ENCODE data around the gene DIP2A.

DNA sequence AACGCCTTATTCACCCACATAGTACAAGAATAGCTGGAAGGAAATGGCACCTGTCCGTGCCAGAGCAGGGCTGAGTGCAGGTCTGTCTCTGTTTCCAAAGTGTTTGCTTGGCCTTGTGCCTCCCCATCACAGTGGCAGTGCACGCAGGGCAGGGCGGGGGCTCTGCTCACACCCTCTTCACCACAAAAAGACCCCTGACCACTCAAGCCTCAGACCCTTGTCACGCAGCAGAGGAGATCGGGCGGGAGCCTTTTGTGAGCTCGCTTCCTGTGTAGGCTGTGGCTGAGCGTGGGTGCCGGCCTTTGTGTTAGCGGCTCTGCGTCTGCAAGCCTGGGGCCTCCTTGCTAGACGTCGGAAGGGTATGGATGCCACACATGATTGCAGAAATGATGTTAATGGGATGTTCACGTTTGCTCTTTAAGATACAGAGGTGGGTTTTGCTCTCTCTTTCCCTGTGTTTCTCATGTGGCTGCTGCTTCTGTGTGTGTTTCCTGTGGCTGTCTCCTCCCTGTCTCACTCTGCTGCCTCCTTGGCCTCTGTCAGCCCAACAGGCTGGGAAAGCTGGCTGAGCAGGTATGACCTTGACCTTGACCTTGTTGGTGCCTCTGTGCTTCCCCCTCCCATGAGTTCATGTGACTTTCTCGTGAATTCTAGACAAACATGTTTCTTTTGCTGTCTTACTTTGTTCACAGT lies 100.7 kb downstream of the DIP2A start:
- TF ChIP-seq POLR2A (IDR thresholded peaks at IDR 0.05), result no peak
- TF ChIP-seq CTCF (IDR thresholded peaks at IDR 0.05), result no peak
